GM12874 (cell line): ENCODE results near the gene NECTIN3.

Experiments
- CTCF ChIP-seq: IDR thresholded peaks from 2 replicates; pipeline ENCODE4 v1.5.1; 2011; ENCODE audit warnings: low read depth, mild to moderate bottlenecking, control low read depth, low read length, moderate library complexity; ENCODE audit not compliant: insufficient read depth

NECTIN3 gene

GRCh38 chr3:111128884-111129283 lies 57.3 kb downstream of the NECTIN3 start:
- no peak for TF ChIP-seq CTCF

- no peak for TF ChIP-seq CTCF
Observed at GRCh38 chr3:111130827-111131226, 59.2 kb downstream of the NECTIN3 start.

DNA sequence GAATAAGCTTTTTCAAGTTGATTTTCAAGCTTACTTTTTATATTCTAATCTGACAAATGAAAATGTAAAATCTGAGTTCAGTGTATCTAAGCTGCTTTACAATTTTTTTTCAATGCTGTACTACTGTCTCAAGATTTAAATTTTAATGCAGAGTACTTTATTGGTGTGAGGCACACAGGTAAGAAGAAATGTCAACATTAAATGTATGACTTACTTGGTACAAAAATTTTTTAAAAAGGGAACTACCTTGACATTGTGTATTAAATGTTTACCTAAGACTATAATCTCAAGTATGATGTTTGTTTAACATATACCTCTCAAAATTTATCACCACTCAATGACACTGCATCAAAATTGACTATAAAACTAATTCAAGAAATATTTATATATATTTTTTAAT lies 62.7 kb downstream of the NECTIN3 start:
- no peak for TF ChIP-seq CTCF

DNA sequence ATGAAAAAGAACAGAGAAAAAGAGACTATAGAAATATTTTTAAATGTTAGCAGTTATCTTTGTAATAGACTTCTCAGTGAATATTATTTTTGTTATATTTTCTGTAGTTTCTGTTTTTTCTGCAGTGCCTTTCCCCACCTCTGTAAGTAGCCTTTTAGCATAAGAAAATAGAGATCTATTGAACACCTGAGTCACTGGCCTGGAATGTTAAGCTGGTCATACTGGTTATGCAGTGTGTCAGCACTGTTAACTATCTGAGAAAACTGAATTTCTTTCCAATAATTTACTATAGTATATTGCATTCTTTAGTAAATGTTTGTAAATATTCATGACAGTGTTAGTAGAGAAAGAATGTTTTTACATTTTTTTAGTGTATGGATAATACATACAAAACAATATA lies 79.8 kb downstream of the NECTIN3 start:
- no peak for TF ChIP-seq CTCF

- no peak for TF ChIP-seq CTCF
Observed at GRCh38 chr3:111152496-111152895, 80.9 kb downstream of the NECTIN3 start.

DNA sequence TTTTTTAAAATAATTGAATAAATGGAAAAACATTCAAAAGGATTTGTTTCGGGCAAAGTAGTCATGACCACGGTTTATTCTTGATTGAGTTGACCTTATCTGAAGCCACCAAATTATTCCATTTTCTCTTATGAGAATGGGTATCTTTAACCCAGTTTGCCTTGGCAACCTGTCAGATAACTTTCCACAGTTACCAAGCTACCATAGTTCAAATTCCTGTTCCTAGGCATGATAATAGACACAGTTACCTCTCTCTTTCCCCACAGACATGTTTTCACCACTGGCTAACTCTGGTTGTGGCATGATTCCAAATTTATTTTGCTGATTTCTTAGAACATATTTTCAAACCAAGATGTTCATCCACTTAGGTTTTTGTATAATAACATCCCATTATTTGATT lies 84.9 kb downstream of the NECTIN3 start:
- TF ChIP-seq CTCF = no peak

- no peak for TF ChIP-seq CTCF
Observed at GRCh38 chr3:111159391-111159790, 87.8 kb downstream of the NECTIN3 start.

GRCh38 chr3:111164621-111165020 lies 93.0 kb downstream of the NECTIN3 start:
- no peak for TF ChIP-seq CTCF
